Measurements from ENCODE around the gene NRARP.

Gene NRARP

GRCh38 chr9:137310189-137311052 lies 8.3 kb upstream of the NRARP start:
- no peak for DNase-seq (ENCODE audit: low spot score)

- DNase-seq (ENCODE audit: low spot score): no peak
Measured at GRCh38 chr9:137309368-137310188, 7.5 kb upstream of the NRARP start.

- DNase-seq (ENCODE audit: low spot score): no peak
Measured at GRCh38 chr9:137308057-137308619, 6.1 kb upstream of the NRARP start.

- DNase-seq (ENCODE audit: low spot score): no peak
Measured at GRCh38 chr9:137307255-137308056, 5.4 kb upstream of the NRARP start.

DNA sequence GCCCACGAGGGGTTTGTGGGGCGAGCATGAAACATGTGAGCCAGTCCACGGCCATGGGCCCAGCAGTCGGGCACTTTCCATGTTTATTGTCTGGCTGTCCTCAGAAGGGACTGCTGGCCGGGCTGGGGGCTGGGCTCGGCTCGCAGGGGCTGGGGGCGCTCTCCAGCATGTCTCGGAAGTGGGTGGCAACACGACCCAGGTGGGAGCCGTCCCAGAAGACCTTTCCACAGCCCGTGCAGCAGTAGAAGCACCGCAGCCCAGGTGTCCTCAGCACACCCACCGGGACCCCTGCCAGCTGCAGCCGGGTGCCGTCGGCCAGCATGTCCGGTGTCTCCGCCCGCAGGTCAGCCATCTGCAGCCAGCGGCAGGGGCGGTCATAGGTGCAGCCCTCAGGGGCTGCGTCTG lies 4.8 kb upstream of the NRARP start:
- DNase-seq (ENCODE audit: low spot score): no peak

DNA sequence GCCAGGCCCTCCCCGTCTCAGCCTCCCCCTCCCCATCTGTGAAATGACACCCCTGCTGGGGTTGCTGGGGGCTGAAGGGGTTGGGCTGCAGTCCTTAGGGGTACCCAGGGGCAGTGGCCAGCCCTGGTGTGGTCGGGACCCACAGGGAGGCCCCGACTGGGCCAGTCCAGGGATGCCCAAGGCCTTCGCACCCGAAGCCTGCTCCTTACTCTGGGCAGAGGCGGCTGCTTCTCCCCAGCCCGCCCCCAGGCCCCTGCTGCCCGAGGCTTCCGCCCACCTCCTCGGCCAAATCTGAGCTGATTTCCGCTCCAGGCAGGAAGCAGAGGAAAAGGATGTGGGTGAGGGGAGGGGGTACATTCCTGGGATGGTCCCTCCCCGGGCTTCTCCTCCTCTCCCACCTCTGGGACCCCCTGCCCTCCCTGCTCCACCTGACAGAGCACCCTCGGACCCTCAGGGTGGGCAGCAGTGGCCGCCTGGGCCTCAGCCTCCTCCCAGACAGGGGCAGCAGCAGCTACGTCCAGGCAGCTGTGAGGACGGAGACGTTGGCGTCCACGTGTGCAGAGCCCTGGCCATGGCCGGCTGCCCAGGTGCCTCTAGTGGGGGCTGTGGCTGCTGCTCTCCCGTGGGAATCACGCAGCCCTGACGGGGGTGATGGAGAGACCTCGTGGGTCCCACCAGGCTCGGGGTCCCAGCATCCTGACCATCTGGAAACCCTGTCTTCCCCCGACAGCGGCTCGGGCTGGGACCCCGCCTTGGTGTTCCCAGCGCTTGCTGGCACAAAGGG lies 4.2 kb upstream of the NRARP start:
- no peak for DNase-seq (ENCODE audit: low spot score)

DNA sequence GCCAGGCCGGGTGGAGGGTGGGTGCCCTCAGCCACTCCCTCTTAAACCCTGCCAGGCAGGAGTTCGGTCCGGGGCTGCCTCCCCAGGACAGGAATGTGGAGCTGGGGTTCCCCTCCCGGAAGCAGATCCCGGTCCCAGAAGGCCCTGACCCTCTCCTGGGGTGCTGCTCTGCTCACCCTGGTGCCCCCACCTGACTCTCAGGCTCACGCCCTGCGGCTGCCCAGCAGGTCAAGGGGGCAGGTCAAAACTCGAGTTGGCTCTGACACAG lies 3.7 kb upstream of the NRARP start:
- no peak for DNase-seq (ENCODE audit: low spot score)

DNA sequence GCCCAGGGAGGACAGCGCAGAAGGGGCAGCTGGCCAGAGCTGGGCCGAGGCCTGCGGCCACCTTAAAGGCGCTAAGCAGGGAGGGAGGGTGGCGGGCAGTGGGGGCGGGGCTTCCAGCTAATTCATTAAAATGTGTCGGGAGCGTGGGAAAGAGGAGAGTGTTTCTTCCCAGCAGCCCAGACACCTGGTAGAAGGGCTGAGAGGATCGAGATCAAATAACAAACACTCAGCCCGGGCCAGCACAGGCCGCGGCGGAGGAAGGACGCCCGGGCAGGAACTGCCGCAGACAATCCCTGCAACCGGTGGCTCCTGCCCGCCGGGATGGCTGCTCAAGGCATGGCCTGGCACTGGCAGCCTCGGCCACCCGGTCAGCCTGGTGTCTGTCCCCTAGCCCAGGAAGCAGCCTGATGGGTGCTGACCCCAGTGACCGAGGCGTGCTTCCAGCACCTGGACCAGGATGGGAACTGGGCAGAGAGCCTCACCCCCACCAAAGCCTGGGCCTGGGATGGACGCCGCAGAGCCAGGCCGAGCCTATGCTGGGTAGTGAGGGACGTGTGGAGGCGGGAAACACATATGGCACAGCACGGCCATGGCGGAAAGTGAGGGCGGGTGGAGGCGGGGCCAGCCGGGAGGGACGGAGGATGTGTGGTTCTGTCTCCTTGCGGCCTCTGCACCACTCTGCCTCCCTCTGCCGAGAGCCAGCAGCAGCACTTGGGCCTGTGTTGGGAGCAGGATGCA lies 3.2 kb upstream of the NRARP start:
- DNase-seq (ENCODE audit: low spot score): peak; percentile 33

DNA sequence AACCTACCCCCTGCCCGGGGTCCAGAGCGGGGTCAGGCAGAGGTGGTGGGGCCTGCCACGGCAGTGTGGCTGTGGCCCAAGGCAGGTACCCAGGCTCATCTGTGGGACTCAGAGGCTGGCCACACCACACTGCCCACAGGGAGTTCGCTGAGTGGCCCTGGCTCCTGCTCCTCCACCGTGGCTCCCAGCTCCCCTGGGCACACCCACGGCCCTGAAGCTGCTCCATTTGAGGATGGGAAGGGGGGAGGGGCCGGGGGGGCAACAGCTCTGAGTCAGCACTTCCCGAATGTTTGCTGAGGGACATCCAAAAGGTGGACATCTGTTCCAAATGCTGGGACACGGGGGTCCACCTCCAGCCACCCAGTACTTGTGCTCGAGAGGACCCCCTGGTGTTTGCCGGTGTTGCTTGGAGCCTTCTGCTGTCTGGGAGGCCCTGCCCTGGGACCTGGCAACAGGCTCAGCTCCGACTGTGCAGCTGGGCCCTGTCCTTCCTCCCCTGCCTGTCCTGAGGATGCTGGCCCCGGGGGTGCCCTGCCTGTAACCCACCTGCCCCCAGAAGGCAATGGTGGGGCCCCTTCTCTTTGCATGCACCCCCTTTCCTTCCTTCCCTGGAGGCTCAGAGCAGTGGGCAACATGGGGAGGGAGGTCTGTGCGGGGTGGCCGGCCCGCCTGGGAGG lies 2.5 kb upstream of the NRARP start:
- DNase-seq (ENCODE audit: low spot score): no peak

DNA sequence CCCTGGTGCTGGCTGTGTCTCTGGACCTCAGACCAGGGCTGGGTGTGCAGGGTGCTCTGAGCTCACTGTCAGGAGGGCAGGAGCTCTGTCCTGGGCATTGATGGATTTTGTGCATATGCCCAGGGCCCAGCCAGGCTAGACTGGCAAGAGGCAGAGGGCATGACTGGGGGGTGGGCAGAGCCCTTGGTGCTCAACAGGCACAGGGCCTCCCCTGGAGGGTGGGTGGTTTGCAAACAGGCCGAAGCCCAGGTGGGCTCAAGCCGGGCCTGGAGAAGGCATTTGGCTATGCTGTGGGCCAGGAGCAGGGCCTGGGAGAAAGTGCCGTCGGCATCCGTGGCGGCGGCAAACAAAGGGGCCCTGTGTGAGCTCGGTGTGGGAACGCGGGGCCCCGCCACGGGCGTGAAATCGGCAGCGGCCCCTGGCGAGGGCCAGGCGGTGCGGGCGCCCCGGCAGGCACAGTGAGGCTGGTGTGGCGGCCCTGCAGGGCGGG lies 1.9 kb upstream of the NRARP start:
- DNase-seq (ENCODE audit: low spot score): no peak

DNA sequence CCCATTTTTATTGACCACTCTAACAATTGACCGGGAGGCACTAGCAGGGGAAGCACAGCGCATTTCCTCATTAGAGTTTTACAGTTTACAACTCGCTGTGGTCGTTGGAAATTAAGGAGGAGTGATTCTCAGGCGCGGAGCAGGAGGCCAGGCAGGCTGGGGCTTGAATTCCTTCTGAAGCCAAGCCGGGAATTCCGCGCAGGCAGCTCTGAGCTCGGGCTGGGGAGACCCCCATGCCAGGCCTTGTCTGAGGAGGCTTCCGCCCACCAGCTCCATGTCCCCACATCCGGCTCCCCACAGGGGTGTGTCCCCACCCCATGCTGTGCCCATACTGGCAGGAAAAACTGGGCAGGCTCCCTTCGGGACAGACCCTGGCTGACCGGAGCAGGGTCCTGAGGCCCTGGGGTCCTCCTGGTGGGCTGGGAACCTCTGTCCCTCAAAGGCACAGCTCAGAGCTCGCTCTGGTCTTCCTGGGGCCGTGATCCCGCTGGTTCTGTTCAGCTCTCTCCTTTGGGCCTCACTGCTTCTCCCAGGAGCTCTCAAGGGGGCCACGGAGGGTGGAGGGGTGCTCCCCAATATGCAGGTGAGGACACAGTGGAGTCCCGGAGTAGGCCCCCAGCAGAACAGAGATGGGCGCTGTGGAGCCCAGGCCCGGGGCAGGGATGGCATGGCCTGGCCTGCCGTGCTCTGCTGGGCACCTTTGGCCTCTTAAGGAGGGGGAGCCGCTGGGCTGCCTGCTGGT lies 1.3 kb upstream of the NRARP start:
- DNase-seq (ENCODE audit: low spot score): no peak

GRCh38 chr9:137302449-137303150 lies 529 bp upstream of the NRARP start:
- no peak for DNase-seq (ENCODE audit: low spot score)

DNA sequence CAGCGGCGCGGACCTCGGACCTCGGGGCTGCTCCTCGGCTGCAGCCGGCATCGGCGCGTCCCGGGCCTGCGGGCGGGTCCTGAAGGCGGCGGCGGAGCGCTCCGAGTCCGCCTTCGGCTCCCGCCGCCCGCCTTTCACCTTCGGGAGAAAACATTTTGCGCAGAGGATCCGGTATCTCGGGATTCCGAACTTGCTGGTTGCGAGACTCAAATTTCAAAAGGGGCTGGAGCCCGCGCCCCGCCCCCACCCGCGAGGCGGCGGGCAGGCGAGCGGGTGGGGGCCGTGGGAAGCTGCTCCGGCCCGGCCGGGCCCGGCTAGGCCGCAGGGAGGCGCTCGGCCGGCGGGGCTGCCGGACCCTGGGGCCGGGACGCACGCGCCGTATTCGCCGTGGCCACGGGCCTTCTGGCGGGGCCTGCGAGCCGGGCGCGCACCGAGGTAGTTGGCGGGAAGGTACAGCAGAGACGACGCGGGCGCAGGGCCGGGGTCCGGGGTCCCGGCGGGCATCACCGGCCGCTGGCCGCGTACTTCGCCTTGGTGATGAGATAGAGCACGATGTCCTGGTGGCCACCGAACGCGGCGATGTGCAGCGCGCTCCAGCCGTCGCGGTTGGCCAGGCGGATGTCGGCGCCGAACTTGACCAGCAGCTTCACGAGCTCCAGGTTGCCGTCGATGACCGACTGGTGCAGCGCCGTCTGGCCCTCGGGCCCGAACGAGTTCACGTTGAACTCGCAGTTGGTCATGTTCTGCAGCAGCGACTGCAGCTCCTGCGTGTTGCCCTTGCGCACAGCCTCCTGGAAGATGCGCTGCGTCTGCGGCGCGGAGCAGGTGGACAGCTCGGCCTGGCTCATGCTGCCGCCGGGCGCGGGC lies 757 bp downstream of the NRARP start:
- DNase-seq (ENCODE audit: low spot score): no peak

- DNase-seq (ENCODE audit: low spot score): no peak
Measured at GRCh38 chr9:137300567-137301080, 1.4 kb downstream of the NRARP start.

DNA sequence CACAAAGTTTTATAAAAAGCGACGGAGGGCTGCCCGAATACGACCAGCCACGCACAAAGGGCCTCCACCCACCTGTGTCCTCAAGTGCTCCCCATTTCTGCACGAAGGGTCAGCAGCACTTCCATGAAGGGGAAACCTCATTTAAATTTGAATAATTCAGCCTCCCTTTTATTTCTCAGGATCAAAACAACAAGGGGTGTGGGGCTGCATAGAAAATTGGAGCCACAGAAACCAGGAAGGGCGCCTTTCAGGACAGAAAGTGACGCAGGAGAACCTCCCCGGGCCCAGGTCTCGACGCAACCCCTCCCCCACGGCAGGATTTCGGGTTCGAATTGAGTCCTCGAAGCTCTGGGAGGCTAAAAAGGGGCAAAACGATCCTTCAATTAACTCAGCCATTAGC lies 2.1 kb downstream of the NRARP start:
- no peak for DNase-seq (ENCODE audit: low spot score)

DNA sequence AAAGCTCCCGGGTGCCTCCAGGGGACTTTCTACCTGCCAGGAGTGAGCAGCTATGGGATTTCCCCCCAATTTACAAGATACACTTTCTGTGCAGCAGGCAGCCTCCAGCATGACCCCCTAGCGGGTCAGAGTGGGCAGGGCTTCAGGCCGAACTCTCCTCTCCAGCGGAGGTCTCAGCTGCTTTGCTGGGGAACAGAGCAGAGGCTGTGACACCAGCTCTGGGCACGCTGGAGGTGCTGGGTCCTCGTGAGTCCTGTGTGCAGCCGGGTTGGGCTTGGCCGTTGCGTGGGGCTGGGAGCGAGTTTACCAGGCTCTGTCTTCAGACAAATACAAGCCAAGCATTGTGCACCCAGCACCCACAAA lies 2.9 kb downstream of the NRARP start:
- DNase-seq (ENCODE audit: low spot score): no peak

GRCh38 chr9:137298401-137299202 lies 3.5 kb downstream of the NRARP start:
- no peak for DNase-seq (ENCODE audit: low spot score)
